K562 (cell line): Measurements from ENCODE around the gene ZNF646. TPM values are rescaled to one million over a fixed set of nuclear protein-coding genes. Genes with fewer than 3 reads are reported as not detected.

ENCODE experiments used
- CBX1 ChIP-seq: sonication (generic); IDR thresholded peaks from 2 replicates; pipeline ENCODE4 v1.6.1; 2016; ENCODE audit warnings: antibody characterized with exemption, low read depth, mild to moderate bottlenecking
- CUX1 ChIP-seq: fragments of 200-800 bp; sonication (Bioruptor generic); IDR thresholded peaks from 2 replicates; pipeline ENCODE4 v1.6.1; 2016; ENCODE audit warnings: missing genetic modification characterization, missing compliant biosample characterization
- ELF1 ChIP-seq: fragments of 200-800 bp; sonication (Bioruptor generic); IDR thresholded peaks from 2 replicates; pipeline ENCODE4 v1.6.1; 2016; ENCODE audit warnings: missing genetic modification characterization, missing compliant biosample characterization
- FOXK1 ChIP-seq: sonication (generic); formaldehyde crosslinking; IDR thresholded peaks from 2 replicates; pipeline ENCODE4 v1.8.0; 2022; ENCODE audit warnings: missing genetic modification reagents, mild to moderate bottlenecking, borderline replicate concordance
- IRF1 ChIP-seq: sonication (generic); formaldehyde crosslinking; IDR thresholded peaks from 2 replicates; pipeline ENCODE4 v1.8.0; 2022; ENCODE audit warnings: missing genetic modification reagents, mild to moderate bottlenecking, borderline replicate concordance
- KAT7 ChIP-seq: sonication (generic); formaldehyde crosslinking; IDR thresholded peaks from 2 replicates; pipeline ENCODE4 v1.8.0; 2022; ENCODE audit warnings: missing genetic modification reagents, mild to moderate bottlenecking, borderline replicate concordance
- LARP7 ChIP-seq: fragments of 450-650 bp; IDR thresholded peaks from 2 replicates; pipeline ENCODE4 v1.6.1; 2016
- NFE2L1 ChIP-seq: fragments of 450-650 bp; IDR thresholded peaks from 2 replicates; pipeline ENCODE4 v1.6.1; 2016; ENCODE audit warnings: missing genetic modification characterization, low read depth, mild to moderate bottlenecking, missing compliant biosample characterization, moderate library complexity, borderline replicate concordance
- NR3C1 ChIP-seq: sonication (generic); formaldehyde crosslinking; IDR thresholded peaks from 2 replicates; pipeline ENCODE4 v1.8.1; 2022; ENCODE audit warnings: missing genetic modification reagents
- NUFIP1 ChIP-seq: fragments of 450-650 bp; IDR thresholded peaks from 2 replicates; pipeline ENCODE4 v1.6.1; 2018; ENCODE audit not compliant: partially characterized antibody
- RHOXF2B ChIP-seq: fragments of 250-450 bp; sonication (Bioruptor Pico); conservative IDR thresholded peaks from 2 replicates; pipeline ENCODE4 v1.5.1; 2021
- TCF3 ChIP-seq: sonication (generic); formaldehyde crosslinking; IDR thresholded peaks from 2 replicates; pipeline ENCODE4 v1.4.0; 2020; ENCODE audit warnings: mild to moderate bottlenecking, missing genetic modification reagents
- ZBTB33 ChIP-seq: sonication (generic); formaldehyde crosslinking; IDR thresholded peaks from 2 replicates; pipeline ENCODE4 v1.8.1; 2023; ENCODE audit warnings: mild to moderate bottlenecking, missing genetic modification reagents
- ZNF609 ChIP-seq: sonication (generic); formaldehyde crosslinking; IDR thresholded peaks from 2 replicates; pipeline ENCODE4 v1.8.1; 2023; ENCODE audit warnings: missing genetic modification reagents, mild to moderate bottlenecking, borderline replicate concordance
- polyA plus RNA-seq, 8 experiments: library from polyadenylated mRNA; depleted of rRNA in 4 of 8; stranded (reverse) in 5 of 8; unstranded in 3 of 8; fragments of >200 nt; fragmentation: Nextera tagmentation in 2 of 8; fragmentation: Illumina TruSeq in 1 of 8; extraction: Ambion mirVana in 2 of 8; extraction: Trizol in 1 of 8; gene quantifications; 2 replicates each; pipeline versions ENCODE4 v1.2.1 to v1.2.3, GENCODE V29; 2011 to 2014; ENCODE audit warnings: inconsistent platforms in 1 of 8, missing spikeins in 1 of 8
- total RNA-seq, 7 experiments: library from RNA; depleted of rRNA in 6 of 7; stranded (reverse); fragments of >200 nt in 6 of 7; fragmentation: Illumina TruSeq in 2 of 7; extraction: Trizol in 2 of 7; gene quantifications; 2 replicates each; pipeline versions ENCODE4 v1.2.1 to v1.2.3, GENCODE V29; 2011 to 2021; ENCODE audit warnings: low replicate concordance in 1 of 7

Gene ZNF646
- total and polyA plus RNA-seq, 9 of the 15 experiments (the other 6 are each of a cell fraction or from before 2014, with no cell fraction given) = 0.08 to 20.6 (median 8.0) TPM

GRCh38 chr16:31073970-31074813, at the start of gene ZNF646, which contains the start of gene ZNF668 (continued):
- TF ChIP-seq CUX1 (CRISPR knock-in tag) = no peak
- no peak; the same call in 1 of the 2 replicates for TF ChIP-seq TCF3 (CRISPR knock-in tag)
- no peak for TF ChIP-seq RHOXF2B
- no peak for TF ChIP-seq ZBTB33
- no peak for TF ChIP-seq CBX1
- no peak for TF ChIP-seq NR3C1 (CRISPR knock-in tag)
- TF ChIP-seq ZNF609 (CRISPR knock-in tag) = no peak
- 0 out of 2 replicates have a peak, but pooled peaks have one; percentile 70 for TF ChIP-seq FOXK1 (CRISPR knock-in tag)
- no peak for TF ChIP-seq IRF1
- peak; percentile 59; the same call in 1 of the 2 replicates for TF ChIP-seq KAT7 (CRISPR knock-in tag)
- peak; percentile 94 for TF ChIP-seq ELF1 (tag)
- no peak for TF ChIP-seq NUFIP1
- TF ChIP-seq LARP7 = no peak
- TF ChIP-seq NFE2L1 = no peak
